ENCODE data around the gene DOP1A. TPM values are rescaled to one million over a fixed set of nuclear protein-coding genes. Genes with fewer than 3 reads are reported as not detected.

DOP1A gene
- total RNA-seq, 1 experiment from 2014 or later, result 24.4 TPM

GRCh38 chr6:83097204-83097603 is 29.7 kb downstream of the DOP1A start:
- TF ChIP-seq CTCF (IDR thresholded peaks at IDR 0.05; ENCODE audit: unreplicated experiment), result no peak
- Mint-ChIP-seq H3K27ac (ENCODE audit: unreplicated experiment) (no peak overlapping the region), H3K4me3 (ENCODE audit: low read depth, unreplicated experiment) (no peak overlapping the region), H3K9me3 (ENCODE audit: low read depth, unreplicated experiment) (peaks cover 2% of the 10 kb centered on the region), H3K27me3 (ENCODE audit: unreplicated experiment) (no peaks in the 10 kb centered on the region), H3K4me1 (ENCODE audit: low read depth, unreplicated experiment) (no peaks in the 10 kb centered on the region), H3K36me3 (ENCODE audit: insufficient read depth, unreplicated experiment) (no peaks in the 10 kb centered on the region)
- CTCF ChIA-PET, result interaction anchor here (0.5 to 1.2 kb wide), 2 partner anchors 11 to 765 kb away, joined by 3 to 6 read pairs; no protein-coding TSS in a partner anchor
- intact Hi-C loops (cut with micrococcal nuclease; ENCODE audit: unreplicated experiment), result no loop called here
- no peak for DNase-seq
- BruUV-seq (replicated peaks), result no TSS peak

GRCh38 chr6:83097675-83098074 is 30.2 kb downstream of the DOP1A start:
- no peak for DNase-seq
- Mint-ChIP-seq H3K9me3 (ENCODE audit: low read depth, unreplicated experiment) (peaks cover 2% of the 10 kb centered on the region), H3K27me3 (ENCODE audit: unreplicated experiment) (no peaks in the 10 kb centered on the region), H3K4me1 (ENCODE audit: low read depth, unreplicated experiment) (no peaks in the 10 kb centered on the region), H3K36me3 (ENCODE audit: insufficient read depth, unreplicated experiment) (no peaks in the 10 kb centered on the region), H3K4me3 (ENCODE audit: low read depth, unreplicated experiment) (no peak overlapping the region), H3K27ac (ENCODE audit: unreplicated experiment) (no peak overlapping the region)
- no TSS peak for BruUV-seq (replicated peaks)
- CTCF ChIA-PET, result interaction anchor here (1.2 kb wide), 1 partner anchor 10 kb away, joined by 3 read pairs; no protein-coding TSS in a partner anchor
- intact Hi-C loops (cut with micrococcal nuclease; ENCODE audit: unreplicated experiment), result no loop called here
- no peak for TF ChIP-seq CTCF (IDR thresholded peaks at IDR 0.05; ENCODE audit: unreplicated experiment)

GRCh38 chr6:83098589-83098988 is 31.1 kb downstream of the DOP1A start:
- no TSS peak for BruUV-seq (replicated peaks)
- no peak for TF ChIP-seq CTCF (IDR thresholded peaks at IDR 0.05; ENCODE audit: unreplicated experiment)
- intact Hi-C loops (cut with micrococcal nuclease; ENCODE audit: unreplicated experiment), result no loop called here
- peaks cover 2% of the 10 kb centered on the region for H3K9me3 Mint-ChIP-seq (ENCODE audit: low read depth, unreplicated experiment)
- H3K36me3 Mint-ChIP-seq (ENCODE audit: insufficient read depth, unreplicated experiment), result no peaks in the 10 kb centered on the region
- CTCF ChIA-PET, result no interaction called here
- H3K27me3 Mint-ChIP-seq (ENCODE audit: unreplicated experiment), result no peaks in the 10 kb centered on the region
- no peak for DNase-seq
- H3K4me3 Mint-ChIP-seq (ENCODE audit: low read depth, unreplicated experiment), result no peak overlapping the region
- H3K27ac Mint-ChIP-seq (ENCODE audit: unreplicated experiment), result no peak overlapping the region
- no peaks in the 10 kb centered on the region for H3K4me1 Mint-ChIP-seq (ENCODE audit: low read depth, unreplicated experiment)

- H3K4me1 Mint-ChIP-seq (ENCODE audit: low read depth, unreplicated experiment), result no peaks in the 10 kb centered on the region
- no peak overlapping the region for H3K27ac Mint-ChIP-seq (ENCODE audit: unreplicated experiment)
- no peaks in the 10 kb centered on the region for H3K9me3 Mint-ChIP-seq (ENCODE audit: low read depth, unreplicated experiment)
- no peak for TF ChIP-seq CTCF (IDR thresholded peaks at IDR 0.05; ENCODE audit: unreplicated experiment)
- H3K27me3 Mint-ChIP-seq (ENCODE audit: unreplicated experiment), result no peaks in the 10 kb centered on the region
- no TSS peak for BruUV-seq (replicated peaks)
- DNase-seq, result no peak
- intact Hi-C loops (cut with micrococcal nuclease; ENCODE audit: unreplicated experiment), result no loop called here
- no peaks in the 10 kb centered on the region for H3K36me3 Mint-ChIP-seq (ENCODE audit: insufficient read depth, unreplicated experiment)
- CTCF ChIA-PET, result interaction anchor here (1.2 kb wide), 1 partner anchor 11 kb away, joined by 3 read pairs; no protein-coding TSS in a partner anchor
- H3K4me3 Mint-ChIP-seq (ENCODE audit: low read depth, unreplicated experiment), result no peak overlapping the region
Measured at GRCh38 chr6:83108378-83108777, 40.9 kb downstream of the DOP1A start.
